HG03066 (cell line): ENCODE measurements around the gene OR10P1.
"Not testable (repeated sequence)": the region's sequence is repeated elsewhere in the genome, so short reads cannot be mapped to it uniquely, and the experiment has no call there.

Experiments
- ATAC-seq: cut with Tn5 transposase; IDR thresholded peaks from one replicate; pipeline ENCODE4 v1.9.1; 2021; ENCODE audit warnings: low read depth; ENCODE audit not compliant: unreplicated experiment

The OR10P1 gene

GRCh38 chr12:55636853-55637252 lies at the start of gene OR10P1:
Gene OR10P1, plus strand, starts transcription at chr12:55636892. Its CDS starts 0 bp downstream, at chr12:55636892.
- ATAC-seq = no peak

GRCh38 chr12:55590152-55590551 lies 46.5 kb upstream of the OR10P1 start:
- not testable (repeated sequence) for ATAC-seq

- ATAC-seq = no peak
These were observed 28.7 kb upstream of the OR10P1 start for GRCh38 chr12:55607821-55608594.

- ATAC-seq = no peak
These were observed 26.1 kb upstream of the OR10P1 start for GRCh38 chr12:55610598-55610997.

- ATAC-seq = no peak
These were observed 24.0 kb upstream of the OR10P1 start for GRCh38 chr12:55612646-55613045.

- no peak for ATAC-seq
These were observed 21.9 kb upstream of the OR10P1 start for GRCh38 chr12:55614764-55615163.

GRCh38 chr12:55619354-55620138 lies 17.1 kb upstream of the OR10P1 start:
- ATAC-seq = peak; percentile 87

GRCh38 chr12:55624056-55624455 lies 12.6 kb upstream of the OR10P1 start:
- no peak for ATAC-seq

- ATAC-seq = no peak
These were observed 10.5 kb upstream of the OR10P1 start for GRCh38 chr12:55626154-55626553.

GRCh38 chr12:55629058-55629841 lies 7.4 kb upstream of the OR10P1 start:
- no peak for ATAC-seq

- no peak for ATAC-seq
These were observed 5.6 kb upstream of the OR10P1 start for GRCh38 chr12:55631056-55631455.

GRCh38 chr12:55631733-55632132 lies 5.0 kb upstream of the OR10P1 start:
- ATAC-seq = no peak

- ATAC-seq = no peak
These were observed 3.5 kb upstream of the OR10P1 start for GRCh38 chr12:55633151-55633550.

GRCh38 chr12:55636116-55636655 lies 506 bp upstream of the OR10P1 start:
- no peak for ATAC-seq

- ATAC-seq = no peak
These were observed 775 bp downstream of the OR10P1 start for GRCh38 chr12:55637467-55637866.

GRCh38 chr12:55641595-55641994 lies 4.9 kb downstream of the OR10P1 start:
- no peak for ATAC-seq

GRCh38 chr12:55642267-55642666 lies 5.6 kb downstream of the OR10P1 start:
- ATAC-seq = no peak

- no peak for ATAC-seq
These were observed 6.0 kb downstream of the OR10P1 start for GRCh38 chr12:55642669-55643068.

GRCh38 chr12:55644591-55644990 lies 7.9 kb downstream of the OR10P1 start:
- no peak for ATAC-seq

GRCh38 chr12:55647027-55647426 lies 10.3 kb downstream of the OR10P1 start:
- no peak for ATAC-seq
